Thyroid gland (tissue), 4 donors: ENCODE measurements around the gene GJC3. TPM values are rescaled to one million over a fixed set of nuclear protein-coding genes. Genes with fewer than 3 reads are reported as not detected.

Experiments used
- DNase-seq, 2 donors: peaks; one replicate each; pipeline ENCODE4 v3.0.0-alpha.2; 2019
- H3K27ac ChIP-seq, 3 donors: fragments of 200-600 bp; sonication (generic); 1 replicate in 2 of 3; 2 replicates in 1 of 3; pipeline ENCODE4 v1.5.1; 2016 to 2019; ENCODE audit warnings: mild to moderate bottlenecking in 1 of 3, moderate library complexity in 1 of 3
- H3K27me3 ChIP-seq: fragments of 200-600 bp; sonication (generic); one replicate; pipeline ENCODE4 v1.5.1; 2019
- H3K36me3 ChIP-seq, 2 donors: fragments of 200-600 bp; sonication (generic); one replicate each; pipeline ENCODE4 v1.5.1; 2016 to 2019
- H3K4me1 ChIP-seq, 2 donors: fragments of 200-600 bp; sonication (generic); one replicate each; pipeline ENCODE4 v1.5.1; 2017 to 2019
- H3K4me3 ChIP-seq, 3 donors: fragments of 200-600 bp; sonication (generic); replicated peaks in 1 of 3; 1 replicate in 2 of 3; 2 replicates in 1 of 3; pipeline ENCODE4 v1.5.1; 2016; ENCODE audit warnings: mild to moderate bottlenecking in 1 of 3
- H3K9me3 ChIP-seq: fragments of 200-600 bp; sonication (generic); one replicate; pipeline ENCODE4 v1.5.1; 2017
- CTCF ChIP-seq, 6 experiments: fragments of 200-600 bp in 3 of 6; fragments of 450-650 bp in 3 of 6; sonication (generic) in 3 of 6; IDR thresholded peaks; one replicate each; pipeline ENCODE4 v1.5.1; 2016 to 2019; ENCODE audit warnings: antibody characterized with exemption in 6 of 6, mild to moderate bottlenecking in 2 of 6, inconsistent platforms in 1 of 6, moderate library complexity in 1 of 6
- POLR2A ChIP-seq, 2 donors: fragments of 450-650 bp; IDR thresholded peaks; one replicate each; pipeline ENCODE4 v1.6.1; 2017; ENCODE audit warnings: antibody characterized with exemption in 2 of 2, mild to moderate bottlenecking in 2 of 2, moderate library complexity in 1 of 2
- WGBS, 2 donors: methylation state at CpG; one replicate each; pipeline ENCODE4 v1.1.5; 2017; 5-methylcytosine and 5-hydroxymethylcytosine counted together
- intact Hi-C: fragments of 100-400 bp; cut with DNase I; formaldehyde crosslinking; loops from one replicate; pipeline ENCODE4 v1.15.1; 2023
- total RNA-seq, 4 donors: library from RNA; depleted of rRNA; stranded (reverse); fragments of >200 nt; gene quantifications; one replicate each; pipeline ENCODE4 v1.2.3, GENCODE V29; 2016

The GJC3 gene
- total RNA-seq, 4 donors from 2014 or later, result not detected

GRCh38 chr7:99899830-99900519, 29.4 kb downstream of the GJC3 start:
- WGBS, 2 donors, result 96 to 100% methylated on average over 6 of the region's 6 CpGs
- Histone ChIP-seq H3K4me1 (no peaks in the 10 kb centered on the region), H3K36me3 (peaks cover 36 to 40% of the 10 kb centered on the region in 2 donors), H3K27ac (no peak overlapping the region), H3K4me3 (no peak overlapping the region), H3K27me3 (no peaks in the 10 kb centered on the region), H3K9me3 (no peaks in the 10 kb centered on the region)
- no peak for DNase-seq
- intact Hi-C loops, result no loop called here
- TF ChIP-seq CTCF (IDR thresholded peaks at IDR 0.05) (no peak), POLR2A (IDR thresholded peaks at IDR 0.05) (no peak)

- no peak overlapping the region for H3K27ac ChIP-seq
These were observed 30.6 kb downstream of the GJC3 start for GRCh38 chr7:99898836-99899235.

GRCh38 chr7:99898023-99898357, 31.4 kb downstream of the GJC3 start:
- Histone ChIP-seq H3K27ac (no peak overlapping the region), H3K27me3 (no peaks in the 10 kb centered on the region), H3K9me3 (no peaks in the 10 kb centered on the region), H3K4me1 (no peaks in the 10 kb centered on the region), H3K36me3 (peaks cover 28 to 29% of the 10 kb centered on the region in 2 donors), H3K4me3 (no peak overlapping the region)
- TF ChIP-seq CTCF (IDR thresholded peaks at IDR 0.05) (no peak), POLR2A (IDR thresholded peaks at IDR 0.05) (no peak)
- intact Hi-C loops, result no loop called here
- WGBS, 2 donors, result 95% methylated on average over 2 of the region's 2 CpGs
- no peak for DNase-seq

More at GRCh38 chr7:99898836-99899235, 30.6 kb downstream of the GJC3 start:
- no peak for TF ChIP-seq POLR2A (IDR thresholded peaks at IDR 0.05)
- no peak for TF ChIP-seq CTCF (IDR thresholded peaks at IDR 0.05)
- H3K36me3 ChIP-seq, result peaks cover 32 to 36% of the 10 kb centered on the region in 2 donors
- no peaks in the 10 kb centered on the region for H3K27me3 ChIP-seq
- H3K9me3 ChIP-seq, result no peaks in the 10 kb centered on the region
- DNase-seq, result no peak
- 77 to 82% methylated on average over 3 of the region's 3 CpGs for WGBS, 2 donors
- intact Hi-C loops, result no loop called here
- H3K4me1 ChIP-seq, result no peaks in the 10 kb centered on the region
- H3K4me3 ChIP-seq, result no peak overlapping the region

GRCh38 chr7:99897322-99898022, 31.9 kb downstream of the GJC3 start:
- no peak for TF ChIP-seq POLR2A (IDR thresholded peaks at IDR 0.05)
- no peak for TF ChIP-seq CTCF (IDR thresholded peaks at IDR 0.05)
- no peaks in the 10 kb centered on the region for H3K4me1 ChIP-seq
- no peak for DNase-seq
- H3K27ac ChIP-seq, result no peak overlapping the region
- no peaks in the 10 kb centered on the region for H3K9me3 ChIP-seq
- intact Hi-C loops, result no loop called here
- WGBS, 2 donors, result 89 to 95% methylated on average over 6 of the region's 6 CpGs
- H3K4me3 ChIP-seq, result no peak overlapping the region
- H3K36me3 ChIP-seq, result peaks cover 23 to 24% of the 10 kb centered on the region in 2 donors
- H3K27me3 ChIP-seq, result no peaks in the 10 kb centered on the region

GRCh38 chr7:99894738-99895137, 34.7 kb downstream of the GJC3 start:
- no peak overlapping the region for H3K27ac ChIP-seq
- peaks cover 6 to 14% of the 10 kb centered on the region in 2 donors for H3K36me3 ChIP-seq

More at GRCh38 chr7:99894738-99895137, 34.7 kb downstream of the GJC3 start:
- no peak for DNase-seq
- TF ChIP-seq CTCF (IDR thresholded peaks at IDR 0.05) (no peak), POLR2A (IDR thresholded peaks at IDR 0.05) (no peak)
- Histone ChIP-seq H3K9me3 (no peaks in the 10 kb centered on the region), H3K27me3 (no peaks in the 10 kb centered on the region), H3K4me3 (no peak overlapping the region), H3K4me1 (no peaks in the 10 kb centered on the region)
- intact Hi-C loops, result no loop called here
